Measurements from ENCODE around the gene LGALS4.
"Not testable (repeated sequence)": the region's sequence is repeated elsewhere in the genome, so short reads cannot be mapped to it uniquely, and the experiment has no call there.

LGALS4 gene

GRCh38 chr19:38812841-38813320, at the start of gene LGALS4:
TSS of gene LGALS4 (minus strand) at chr19:38812945. CDS start at chr19:38812886, 59 bp downstream.
- no peak for DNase-seq

GRCh38 chr19:38861368-38861767, 48.6 kb upstream of the LGALS4 start:
- DNase-seq = no peak

GRCh38 chr19:38859631-38860204, 47.0 kb upstream of the LGALS4 start:
- not testable (repeated sequence) for DNase-seq

GRCh38 chr19:38856813-38857212, 44.1 kb upstream of the LGALS4 start:
- no peak for DNase-seq

- not testable (repeated sequence) for DNase-seq
Measured at GRCh38 chr19:38855751-38856150, 43.0 kb upstream of the LGALS4 start.

- DNase-seq = not testable (repeated sequence)
Measured at GRCh38 chr19:38854961-38855360, 42.2 kb upstream of the LGALS4 start.

- no peak for DNase-seq
Measured at GRCh38 chr19:38853214-38853613, 40.5 kb upstream of the LGALS4 start.

GRCh38 chr19:38852231-38853044, 39.7 kb upstream of the LGALS4 start:
- DNase-seq = peak; percentile 68 to 74

- peak; percentile 91 for DNase-seq
Measured at GRCh38 chr19:38851622-38852230, 39.0 kb upstream of the LGALS4 start.

GRCh38 chr19:38850976-38851621, 38.4 kb upstream of the LGALS4 start:
- peak; percentile 42 to 48 for DNase-seq

- DNase-seq = no peak
Measured at GRCh38 chr19:38850436-38850975, 37.8 kb upstream of the LGALS4 start.

- peak; percentile 100 for DNase-seq
Measured at GRCh38 chr19:38849860-38850435, 37.2 kb upstream of the LGALS4 start, which contains the start of gene HNRNPL. TSS of gene HNRNPL (minus strand) at chr19:38849986. CDS start at chr19:38849966, 20 bp downstream.

- DNase-seq = peak; percentile 97 to 98
Measured at GRCh38 chr19:38849147-38849859, 36.6 kb upstream of the LGALS4 start.

GRCh38 chr19:38848299-38849146, 35.8 kb upstream of the LGALS4 start:
- no peak for DNase-seq

- no peak for DNase-seq
Measured at GRCh38 chr19:38846097-38846496, 33.4 kb upstream of the LGALS4 start.

- DNase-seq = no peak
Measured at GRCh38 chr19:38845374-38846024, 32.8 kb upstream of the LGALS4 start.

GRCh38 chr19:38844093-38844686, 31.4 kb upstream of the LGALS4 start:
- DNase-seq = no peak

GRCh38 chr19:38843175-38843758, 30.5 kb upstream of the LGALS4 start:
- no peak for DNase-seq

GRCh38 chr19:38842439-38843174, 29.9 kb upstream of the LGALS4 start:
- DNase-seq = peak; percentile 71 to 80

Measured in CD4-positive, alpha-beta T cell treated with Interleukin-4 for 1 hour (primary cell).